22Rv1 (cell line): Measurements from ENCODE around the gene POLR3A.

Experiments
- ZFX ChIP-seq: fragments of 450-650 bp; IDR thresholded peaks from 2 replicates; pipeline ENCODE4 v1.6.1; 2017; ENCODE audit warnings: antibody characterized with exemption, borderline replicate concordance
- TF ChIP-seq, protein P1 (sequence below): fragments of 450-650 bp; IDR thresholded peaks from 2 replicates; pipeline ENCODE4 v1.5.1; 2017; ENCODE audit warnings: mild to moderate bottlenecking

DNA sequence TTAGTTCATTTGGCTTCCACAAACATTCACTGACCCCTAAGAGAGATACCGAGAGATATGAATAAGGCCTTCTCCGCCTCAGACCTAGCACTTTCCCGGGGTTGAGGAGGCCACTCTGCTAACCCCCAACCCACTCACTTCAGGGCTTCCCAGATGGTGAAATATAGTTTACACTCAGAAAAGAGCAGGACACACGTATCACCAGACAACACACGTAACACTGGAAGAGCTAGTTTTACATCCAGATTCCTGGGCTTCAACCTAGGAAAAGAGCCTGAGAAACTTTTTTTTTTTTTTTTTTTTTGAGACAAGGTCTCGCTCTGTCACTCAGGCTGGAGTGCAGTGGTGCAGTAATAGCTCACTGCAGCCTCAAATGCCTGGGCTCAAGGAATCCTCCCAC lies 87.5 kb downstream of the POLR3A start:
- TF ChIP-seq, protein P1, sequence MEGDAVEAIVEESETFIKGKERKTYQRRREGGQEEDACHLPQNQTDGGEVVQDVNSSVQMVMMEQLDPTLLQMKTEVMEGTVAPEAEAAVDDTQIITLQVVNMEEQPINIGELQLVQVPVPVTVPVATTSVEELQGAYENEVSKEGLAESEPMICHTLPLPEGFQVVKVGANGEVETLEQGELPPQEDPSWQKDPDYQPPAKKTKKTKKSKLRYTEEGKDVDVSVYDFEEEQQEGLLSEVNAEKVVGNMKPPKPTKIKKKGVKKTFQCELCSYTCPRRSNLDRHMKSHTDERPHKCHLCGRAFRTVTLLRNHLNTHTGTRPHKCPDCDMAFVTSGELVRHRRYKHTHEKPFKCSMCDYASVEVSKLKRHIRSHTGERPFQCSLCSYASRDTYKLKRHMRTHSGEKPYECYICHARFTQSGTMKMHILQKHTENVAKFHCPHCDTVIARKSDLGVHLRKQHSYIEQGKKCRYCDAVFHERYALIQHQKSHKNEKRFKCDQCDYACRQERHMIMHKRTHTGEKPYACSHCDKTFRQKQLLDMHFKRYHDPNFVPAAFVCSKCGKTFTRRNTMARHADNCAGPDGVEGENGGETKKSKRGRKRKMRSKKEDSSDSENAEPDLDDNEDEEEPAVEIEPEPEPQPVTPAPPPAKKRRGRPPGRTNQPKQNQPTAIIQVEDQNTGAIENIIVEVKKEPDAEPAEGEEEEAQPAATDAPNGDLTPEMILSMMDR = no peak
- TF ChIP-seq ZFX = no peak
